Prostate gland (tissue), 2 donors: ENCODE measurements around the gene TTC39B. TPM values are rescaled to one million over a fixed set of nuclear protein-coding genes. Genes with fewer than 3 reads are reported as not detected.

ENCODE experiments used
- DNase-seq: peaks from one replicate; pipeline ENCODE4 v3.0.0-alpha.2; 2019; ENCODE audit warnings: low spot score
- H3K27ac ChIP-seq, 2 donors: fragments of 200-600 bp; sonication (generic); 2 replicates each; pipeline ENCODE4 v1.5.1; 2017 to 2019
- H3K27me3 ChIP-seq: fragments of 200-600 bp; sonication (generic); replicated peaks from 2 replicates; pipeline ENCODE4 v1.5.1; 2019; ENCODE audit not compliant: insufficient read depth
- H3K36me3 ChIP-seq, 2 donors: fragments of 200-600 bp; sonication (generic); 1 replicate in 1 of 2; 2 replicates in 1 of 2; pipeline versions ENCODE4 v1.5.1 to v1.8.1; 2017 to 2019
- H3K4me1 ChIP-seq: fragments of 200-600 bp; sonication (generic); replicated peaks from 2 replicates; pipeline ENCODE4 v1.5.1; 2019
- H3K4me3 ChIP-seq, 2 donors: fragments of 200-600 bp; sonication (generic); 2 replicates each; pipeline ENCODE4 v1.5.1; 2017 to 2019
- H3K9me3 ChIP-seq: fragments of 200-600 bp; sonication (generic); 2 replicates; pipeline ENCODE4 v1.5.1; 2017
- POLR2A ChIP-seq: fragments of 450-650 bp; IDR thresholded peaks from one replicate; pipeline ENCODE4 v1.6.1; 2016; ENCODE audit warnings: antibody characterized with exemption, mild to moderate bottlenecking
- POLR2AphosphoS5 ChIP-seq: sonication (generic); formaldehyde crosslinking; IDR thresholded peaks from one replicate; pipeline ENCODE4 v1.6.1; 2017; ENCODE audit warnings: antibody characterized with exemption
- WGBS: methylation state at CpG from one replicate; pipeline ENCODE4 v1.1.5; 2018; 5-methylcytosine and 5-hydroxymethylcytosine counted together
- intact Hi-C: fragments of 100-400 bp; cut with DNase I; formaldehyde crosslinking; loops from one replicate; pipeline ENCODE4 v1.14.2; 2022
- total RNA-seq, 2 donors: library from RNA; depleted of rRNA; stranded (reverse); fragments of >200 nt; gene quantifications; one replicate each; pipeline ENCODE4 v1.1.0, GENCODE V29; 2016
- TF ChIP-seq, protein P1 (sequence below), 4 experiments: fragments of 200-600 bp in 2 of 4; fragments of 450-650 bp in 2 of 4; sonication (generic) in 2 of 4; IDR thresholded peaks; 1 replicate in 3 of 4; 2 replicates in 1 of 4; pipeline ENCODE4 v1.5.1; 2016 to 2019; ENCODE audit warnings: antibody characterized with exemption in 4 of 4, mild to moderate bottlenecking in 2 of 4, moderate library complexity in 2 of 4

Gene TTC39B
- total RNA-seq, 2 donors from 2014 or later: 4.2 to 4.3 TPM

DNA sequence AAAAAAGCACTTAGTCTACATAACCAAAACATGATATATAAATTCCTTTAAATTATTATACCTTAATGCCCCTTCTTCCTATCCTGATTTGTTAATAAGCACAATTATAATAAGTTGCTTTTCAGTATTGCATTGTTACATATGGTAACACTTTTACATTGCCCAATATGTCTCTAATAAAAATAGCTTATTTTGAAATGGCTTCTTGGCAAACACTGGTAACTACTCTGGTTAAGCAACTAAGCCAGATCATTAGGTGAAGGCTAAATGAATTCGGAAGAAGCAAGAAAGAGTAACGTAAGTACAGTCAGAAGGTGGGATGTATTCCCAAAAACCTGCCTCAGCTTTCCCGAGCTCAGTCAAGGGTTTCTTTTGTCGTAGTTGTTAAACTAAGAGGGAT lies 85.3 kb downstream of the TTC39B start:
- H3K36me3 ChIP-seq: no peaks in the 10 kb centered on the region
- 84% methylated on average over 4 of the region's 4 CpGs for WGBS
- TF ChIP-seq, protein P1, sequence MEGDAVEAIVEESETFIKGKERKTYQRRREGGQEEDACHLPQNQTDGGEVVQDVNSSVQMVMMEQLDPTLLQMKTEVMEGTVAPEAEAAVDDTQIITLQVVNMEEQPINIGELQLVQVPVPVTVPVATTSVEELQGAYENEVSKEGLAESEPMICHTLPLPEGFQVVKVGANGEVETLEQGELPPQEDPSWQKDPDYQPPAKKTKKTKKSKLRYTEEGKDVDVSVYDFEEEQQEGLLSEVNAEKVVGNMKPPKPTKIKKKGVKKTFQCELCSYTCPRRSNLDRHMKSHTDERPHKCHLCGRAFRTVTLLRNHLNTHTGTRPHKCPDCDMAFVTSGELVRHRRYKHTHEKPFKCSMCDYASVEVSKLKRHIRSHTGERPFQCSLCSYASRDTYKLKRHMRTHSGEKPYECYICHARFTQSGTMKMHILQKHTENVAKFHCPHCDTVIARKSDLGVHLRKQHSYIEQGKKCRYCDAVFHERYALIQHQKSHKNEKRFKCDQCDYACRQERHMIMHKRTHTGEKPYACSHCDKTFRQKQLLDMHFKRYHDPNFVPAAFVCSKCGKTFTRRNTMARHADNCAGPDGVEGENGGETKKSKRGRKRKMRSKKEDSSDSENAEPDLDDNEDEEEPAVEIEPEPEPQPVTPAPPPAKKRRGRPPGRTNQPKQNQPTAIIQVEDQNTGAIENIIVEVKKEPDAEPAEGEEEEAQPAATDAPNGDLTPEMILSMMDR (IDR thresholded peaks at IDR 0.05): no peak
- TF ChIP-seq POLR2A: no peak
- TF ChIP-seq POLR2AphosphoS5: no peak
- H3K4me3 ChIP-seq: no peak overlapping the region
- no peak for DNase-seq
- H3K27ac ChIP-seq: no peak overlapping the region
- H3K27me3 ChIP-seq: no peaks in the 10 kb centered on the region
- intact Hi-C loops: no loop called here
- H3K4me1 ChIP-seq: no peaks in the 10 kb centered on the region
- no peaks in the 10 kb centered on the region for H3K9me3 ChIP-seq

- intact Hi-C loops: no loop called here
- 90% methylated on average over 7 of the region's 7 CpGs for WGBS
- TF ChIP-seq, protein P1 (IDR thresholded peaks at IDR 0.05): no peak
- TF ChIP-seq POLR2AphosphoS5 (no peak), POLR2A (no peak)
- Histone ChIP-seq H3K4me3 (no peak overlapping the region), H3K9me3 (no peaks in the 10 kb centered on the region), H3K27ac (no peak overlapping the region), H3K36me3 (no peaks in the 10 kb centered on the region), H3K4me1 (no peaks in the 10 kb centered on the region), H3K27me3 (no peaks in the 10 kb centered on the region)
- DNase-seq: no peak
Observed at GRCh38 chr9:15220658-15221318, 86.2 kb downstream of the TTC39B start.

DNA sequence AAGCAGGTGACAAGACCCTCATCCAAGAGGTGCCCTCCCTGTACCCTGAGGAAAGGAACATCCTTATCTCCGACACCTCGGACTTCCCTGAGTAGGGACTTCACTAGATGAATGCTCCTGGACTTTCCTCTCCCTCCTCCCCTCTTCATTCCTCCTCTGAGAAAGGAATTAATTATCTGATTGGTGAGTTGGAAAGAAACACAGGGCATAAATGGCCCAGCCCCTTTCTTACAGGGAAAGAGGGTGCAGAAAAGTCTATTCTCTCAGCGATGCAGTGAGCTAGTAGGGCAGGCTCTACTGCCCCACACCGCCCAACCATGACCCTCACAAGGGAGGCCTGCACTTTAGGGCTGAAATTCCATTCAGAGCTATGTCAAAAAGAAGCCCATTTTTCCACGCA lies 87.5 kb downstream of the TTC39B start:
- H3K36me3 ChIP-seq: no peaks in the 10 kb centered on the region
- WGBS: 79% methylated on average over 5 of the region's 5 CpGs
- H3K27me3 ChIP-seq: no peaks in the 10 kb centered on the region
- no peaks in the 10 kb centered on the region for H3K9me3 ChIP-seq
- intact Hi-C loops: loop anchor here (10.0 kb wide), 2 partner anchors 195 to 385 kb away; no protein-coding TSS in a partner anchor
- H3K4me3 ChIP-seq: no peak overlapping the region
- H3K4me1 ChIP-seq: no peaks in the 10 kb centered on the region
- no peak overlapping the region for H3K27ac ChIP-seq
- no peak for TF ChIP-seq POLR2AphosphoS5
- TF ChIP-seq, protein P1 (IDR thresholded peaks at IDR 0.05): no peak
- no peak for TF ChIP-seq POLR2A
- no peak for DNase-seq

DNA sequence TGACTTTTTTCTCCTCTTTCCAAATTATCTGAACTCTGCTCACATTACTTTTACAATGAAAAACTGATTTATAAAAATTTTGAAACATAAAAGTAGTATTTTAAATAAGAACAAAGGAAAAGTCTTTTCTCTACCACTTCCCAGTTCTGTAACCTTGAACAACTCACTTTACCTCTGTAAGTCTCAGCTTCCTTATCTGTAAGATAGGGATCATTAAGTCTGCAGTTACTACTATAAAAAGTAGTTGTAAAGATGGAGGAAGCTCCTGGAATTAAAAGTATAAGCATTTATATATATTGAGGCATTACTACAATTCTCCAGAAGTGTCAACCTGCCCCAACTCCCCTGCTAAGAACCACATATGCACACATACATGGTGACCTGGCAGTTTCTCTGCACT lies 88.0 kb downstream of the TTC39B start:
- TF ChIP-seq POLR2A: no peak
- TF ChIP-seq, protein P1 (IDR thresholded peaks at IDR 0.05): no peak
- TF ChIP-seq POLR2AphosphoS5: no peak
- Histone ChIP-seq H3K9me3 (no peaks in the 10 kb centered on the region), H3K4me3 (no peak overlapping the region), H3K27me3 (no peaks in the 10 kb centered on the region), H3K36me3 (no peaks in the 10 kb centered on the region), H3K27ac (no peak overlapping the region), H3K4me1 (no peaks in the 10 kb centered on the region)
- DNase-seq: no peak
- intact Hi-C loops: loop anchor here (10.0 kb wide), 2 partner anchors 196 to 386 kb away; no protein-coding TSS in a partner anchor

GRCh38 chr9:15213249-15213648 lies 93.8 kb downstream of the TTC39B start:
- H3K9me3 ChIP-seq: no peaks in the 10 kb centered on the region
- H3K27ac ChIP-seq: no peak overlapping the region
- DNase-seq: no peak
- H3K4me1 ChIP-seq: no peaks in the 10 kb centered on the region
- no peaks in the 10 kb centered on the region for H3K27me3 ChIP-seq
- H3K4me3 ChIP-seq: no peak overlapping the region
- TF ChIP-seq, protein P1 (IDR thresholded peaks at IDR 0.05): no peak
- TF ChIP-seq POLR2AphosphoS5 (no peak), POLR2A (no peak)
- H3K36me3 ChIP-seq: no peaks in the 10 kb centered on the region
- 67% methylated on average over 5 of the region's 5 CpGs for WGBS
- intact Hi-C loops: loop anchor here (5.0 to 10.0 kb wide), 3 partner anchors 94 to 392 kb away; partner anchors contain the start of gene TTC39B
